Retinal pigment epithelial cell (primary cell): Measurements from ENCODE around the gene TKT.

Experiments
- DNase-seq: peaks from one replicate; pipeline ENCODE4 v3.0.0-alpha.2; 2010; ENCODE audit warnings: low read depth
- H3K4me3 ChIP-seq: 2 replicates; pipeline ENCODE4 v1.5.1; 2011; ENCODE audit warnings: mild to moderate bottlenecking, low read length, control low read depth, moderate library complexity
- TF ChIP-seq, protein P1 (sequence below): conservative IDR thresholded peaks from 2 replicates; pipeline ENCODE4 v1.5.1; 2011; ENCODE audit warnings: low read depth, low read length, control low read depth, inconsistent platforms

TKT gene

DNA sequence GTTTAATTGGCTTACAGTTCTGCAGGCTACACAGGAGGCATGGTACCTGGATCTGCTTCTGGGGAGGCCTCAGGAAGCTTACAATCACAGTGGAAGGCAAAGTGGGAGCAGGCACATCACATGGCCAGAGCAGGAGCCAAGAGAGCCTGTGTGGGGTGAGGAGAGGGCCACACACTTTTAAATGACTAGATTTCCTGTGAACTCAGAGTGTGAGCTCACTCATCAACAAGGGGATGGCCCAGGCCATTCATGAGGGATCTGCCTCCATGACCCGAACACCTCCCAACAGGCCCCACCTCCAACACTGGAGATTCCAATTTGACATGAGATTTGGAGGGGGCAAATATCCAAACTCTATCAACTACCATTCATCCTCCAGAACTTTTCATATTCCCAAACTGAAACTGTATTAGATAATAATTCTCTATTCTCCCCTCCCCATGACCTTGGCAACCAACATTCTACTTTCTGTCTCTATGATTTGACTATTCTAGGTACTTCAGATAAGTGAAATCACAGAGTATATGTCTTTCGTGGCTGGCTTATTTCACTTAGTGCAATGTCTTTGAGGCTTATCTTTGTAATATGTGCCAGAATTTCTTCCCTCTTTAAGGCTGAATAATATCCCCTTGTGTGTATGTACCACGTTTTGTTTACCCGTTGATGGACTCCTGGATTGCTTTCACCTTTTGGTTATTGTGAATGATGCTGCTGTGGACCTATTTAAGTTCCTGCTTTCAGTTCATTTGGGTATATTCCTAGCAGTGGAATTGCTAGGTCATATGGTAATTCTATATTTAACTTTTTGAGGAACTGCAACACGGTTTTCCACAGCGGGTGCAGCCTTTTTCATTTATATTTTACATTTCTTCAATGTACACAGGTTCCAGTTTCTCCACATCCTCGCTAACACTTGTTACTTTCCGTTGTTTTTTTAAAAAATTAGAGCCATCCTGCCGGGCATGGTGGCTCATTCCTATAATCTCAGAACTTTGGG, 43.8 kb downstream of the TKT start:
- H3K4me3 ChIP-seq = no peak overlapping the region
- DNase-seq = no peak
- TF ChIP-seq, protein P1, sequence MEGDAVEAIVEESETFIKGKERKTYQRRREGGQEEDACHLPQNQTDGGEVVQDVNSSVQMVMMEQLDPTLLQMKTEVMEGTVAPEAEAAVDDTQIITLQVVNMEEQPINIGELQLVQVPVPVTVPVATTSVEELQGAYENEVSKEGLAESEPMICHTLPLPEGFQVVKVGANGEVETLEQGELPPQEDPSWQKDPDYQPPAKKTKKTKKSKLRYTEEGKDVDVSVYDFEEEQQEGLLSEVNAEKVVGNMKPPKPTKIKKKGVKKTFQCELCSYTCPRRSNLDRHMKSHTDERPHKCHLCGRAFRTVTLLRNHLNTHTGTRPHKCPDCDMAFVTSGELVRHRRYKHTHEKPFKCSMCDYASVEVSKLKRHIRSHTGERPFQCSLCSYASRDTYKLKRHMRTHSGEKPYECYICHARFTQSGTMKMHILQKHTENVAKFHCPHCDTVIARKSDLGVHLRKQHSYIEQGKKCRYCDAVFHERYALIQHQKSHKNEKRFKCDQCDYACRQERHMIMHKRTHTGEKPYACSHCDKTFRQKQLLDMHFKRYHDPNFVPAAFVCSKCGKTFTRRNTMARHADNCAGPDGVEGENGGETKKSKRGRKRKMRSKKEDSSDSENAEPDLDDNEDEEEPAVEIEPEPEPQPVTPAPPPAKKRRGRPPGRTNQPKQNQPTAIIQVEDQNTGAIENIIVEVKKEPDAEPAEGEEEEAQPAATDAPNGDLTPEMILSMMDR = no peak

- TF ChIP-seq, protein P1 = no peak
- no peak for DNase-seq
- no peak overlapping the region for H3K4me3 ChIP-seq
Observed at GRCh38 chr3:53202331-53203015, 53.3 kb downstream of the TKT start.

GRCh38 chr3:53200501-53201498, 55.0 kb downstream of the TKT start:
- H3K4me3 ChIP-seq = no peak overlapping the region
- TF ChIP-seq, protein P1 = no peak
- no peak for DNase-seq

GRCh38 chr3:53199834-53200233, 56.0 kb downstream of the TKT start:
- no peak for DNase-seq
- no peak overlapping the region for H3K4me3 ChIP-seq
- TF ChIP-seq, protein P1 = peak; percentile 24

DNA sequence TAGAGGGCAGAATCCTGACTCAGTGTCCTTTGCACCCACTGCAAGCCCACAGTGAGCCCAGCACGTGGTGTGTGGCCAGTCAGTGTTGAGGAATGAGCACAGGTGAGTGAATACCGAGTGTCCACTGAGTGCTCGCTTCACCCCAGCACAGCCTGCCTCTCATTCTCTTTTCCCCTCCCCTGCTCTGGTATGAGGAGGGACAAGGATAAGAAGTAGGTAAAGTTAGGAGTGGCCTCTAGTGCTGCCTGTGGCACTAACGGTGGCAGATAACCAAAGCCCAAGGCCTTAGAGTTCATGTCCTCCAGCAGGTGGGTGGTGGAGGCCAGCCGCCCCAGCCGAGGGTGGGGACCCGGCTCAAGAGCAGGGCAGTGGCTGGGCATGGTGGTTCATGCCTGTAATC, 56.8 kb downstream of the TKT start:
- TF ChIP-seq, protein P1 = no peak
- no peak overlapping the region for H3K4me3 ChIP-seq
- DNase-seq = no peak

GRCh38 chr3:53198256-53198977, 57.4 kb downstream of the TKT start:
- no peak overlapping the region for H3K4me3 ChIP-seq
- TF ChIP-seq, protein P1 = peak; percentile 25
- DNase-seq = no peak
